Ascending aorta (tissue), 2 donors: ENCODE measurements around the gene KDM2A. TPM values are rescaled to one million over a fixed set of nuclear protein-coding genes. Genes with fewer than 3 reads are reported as not detected.

Experiments used
- DNase-seq, 2 donors: peaks; one replicate each; pipeline ENCODE4 v3.0.0-alpha.2; 2019; ENCODE audit warnings: low spot score in 2 of 2
- H3K27ac ChIP-seq, 2 donors: fragments of 200-600 bp; sonication (generic); one replicate each; pipeline ENCODE4 v1.5.1; 2016 to 2017; ENCODE audit warnings: mild to moderate bottlenecking in 1 of 2
- H3K27me3 ChIP-seq: fragments of 200-600 bp; sonication (generic); one replicate; pipeline ENCODE4 v1.5.1; 2017
- H3K36me3 ChIP-seq, 2 donors: fragments of 200-600 bp; sonication (generic); one replicate each; pipeline ENCODE4 v1.5.1; 2016
- H3K4me1 ChIP-seq, 2 donors: fragments of 200-600 bp; sonication (generic); one replicate each; pipeline ENCODE4 v1.5.1; 2016 to 2017; ENCODE audit warnings: mild to moderate bottlenecking in 1 of 2
- H3K4me3 ChIP-seq, 2 donors: fragments of 200-600 bp; sonication (generic); one replicate each; pipeline ENCODE4 v1.5.1; 2016 to 2017; ENCODE audit warnings: mild to moderate bottlenecking in 1 of 2
- H3K9me3 ChIP-seq, 2 donors: fragments of 200-600 bp; sonication (generic); one replicate each; pipeline ENCODE4 v1.5.1; 2016
- CTCF ChIP-seq, 3 experiments: fragments of 200-600 bp in 2 of 3; fragments of 450-650 bp in 1 of 3; sonication (generic) in 2 of 3; IDR thresholded peaks; one replicate each; pipeline ENCODE4 v1.5.1; 2016 to 2019; ENCODE audit warnings: antibody characterized with exemption in 3 of 3, mild to moderate bottlenecking in 1 of 3, moderate library complexity in 1 of 3
- intact Hi-C: fragments of 100-400 bp; cut with DNase I; formaldehyde crosslinking; loops from one replicate; pipeline ENCODE4 v1.15.1; 2023
- total RNA-seq: library from RNA; depleted of rRNA; stranded (reverse); fragments of >200 nt; gene quantifications from one replicate; pipeline ENCODE4 v1.1.0, GENCODE V29; 2016

The KDM2A gene
- total RNA-seq, 1 donor from 2014 or later = 129 TPM

- peak in 1 of 2 donors; percentile 85 for DNase-seq
- intact Hi-C loops = loop anchor here (1.0 to 5.0 kb wide), 4 partner anchors 23 to 241 kb away; partner anchors contain the start of genes ANKRD13D, CDK2AP2 and PITPNM1
- Histone ChIP-seq H3K27me3 (no peaks in the 10 kb centered on the region), H3K27ac (peak overlapping the region; percentile 73 to 80), H3K4me3 (peak overlapping the region; percentile 23 to 39), H3K36me3 (no peaks in the 10 kb centered on the region), H3K9me3 (no peaks in the 10 kb centered on the region), H3K4me1 (peaks cover 39 to 42% of the 10 kb centered on the region in 2 donors)
- TF ChIP-seq CTCF (IDR thresholded peaks at IDR 0.05) = peak; percentile 61 to 95 (median 72)
These were observed 146.8 kb downstream of the KDM2A start for GRCh38 chr11:67265633-67266448.

- no peaks in the 10 kb centered on the region for H3K27me3 ChIP-seq
- no peak for DNase-seq
- peak in 1 of 3 experiments; percentile 6 for TF ChIP-seq CTCF (IDR thresholded peaks at IDR 0.05)
- intact Hi-C loops = loop anchor here (1.0 to 5.0 kb wide), 3 partner anchors 23 to 241 kb away; partner anchors contain the start of genes ANKRD13D, CDK2AP2 and PITPNM1
- H3K4me1 ChIP-seq = peaks cover 45 to 49% of the 10 kb centered on the region in 2 donors
- peak within 1 kb of the TSS; percentile 87 to 99 for H3K4me3 ChIP-seq
- no peaks in the 10 kb centered on the region for H3K36me3 ChIP-seq
- peak within 1 kb of the TSS; percentile 85 to 91 for H3K27ac ChIP-seq
- H3K9me3 ChIP-seq = no peaks in the 10 kb centered on the region
These were observed 147.6 kb downstream of the KDM2A start, which contains the start of gene GRK2 for GRCh38 chr11:67266449-67267187. GRK2 (plus strand) TSS chr11:67266473; CDS start chr11:67266700, 227 bp downstream.

- no peak for TF ChIP-seq CTCF (IDR thresholded peaks at IDR 0.05)
- H3K4me1 ChIP-seq = peaks cover 48 to 50% of the 10 kb centered on the region in 2 donors
- H3K9me3 ChIP-seq = no peaks in the 10 kb centered on the region
- H3K27me3 ChIP-seq = no peaks in the 10 kb centered on the region
- peak overlapping the region; percentile 87 to 99 for H3K4me3 ChIP-seq
- peak in 1 of 2 donors; percentile 68 for DNase-seq
- intact Hi-C loops = loop anchor here (5.0 kb wide), 1 partner anchor 240 kb away; the partner anchor contains the start of genes CDK2AP2 and PITPNM1
- H3K27ac ChIP-seq = peak overlapping the region; percentile 85 to 91
- no peaks in the 10 kb centered on the region for H3K36me3 ChIP-seq
These were observed 148.4 kb downstream of the KDM2A start for GRCh38 chr11:67267188-67268080.

- Histone ChIP-seq H3K27me3 (no peaks in the 10 kb centered on the region), H3K4me3 (peak overlapping the region; percentile 87 to 99), H3K4me1 (peaks cover 52 to 54% of the 10 kb centered on the region in 2 donors), H3K27ac (peak overlapping the region; percentile 85 to 91), H3K36me3 (no peaks in the 10 kb centered on the region), H3K9me3 (no peaks in the 10 kb centered on the region)
- no peak for TF ChIP-seq CTCF (IDR thresholded peaks at IDR 0.05)
- DNase-seq = peak; percentile 7 to 67
- intact Hi-C loops = loop anchor here (5.0 kb wide), 1 partner anchor 239 kb away; the partner anchor contains the start of genes CDK2AP2 and PITPNM1
These were observed 149.3 kb downstream of the KDM2A start for GRCh38 chr11:67268081-67268961.
